A549 treated with CpdA at 1 μM for 4 hours (cell line): ENCODE data around the gene GNPTAB. TPM values are rescaled to one million over a fixed set of nuclear protein-coding genes. Genes with fewer than 3 reads are reported as not detected.

Experiments used
- total RNA-seq: library from RNA; stranded (reverse); fragments of 200-300 nt; extraction: Qiagen RNA extraction; gene quantifications from 5 replicates; pipeline ENCODE4 v1.2.3, GENCODE V29; 2022; ENCODE audit warnings: low read depth

The GNPTAB gene
- 11.3 to 16.2 TPM (median 14.7 TPM) in 5 replicates for total RNA-seq

DNA sequence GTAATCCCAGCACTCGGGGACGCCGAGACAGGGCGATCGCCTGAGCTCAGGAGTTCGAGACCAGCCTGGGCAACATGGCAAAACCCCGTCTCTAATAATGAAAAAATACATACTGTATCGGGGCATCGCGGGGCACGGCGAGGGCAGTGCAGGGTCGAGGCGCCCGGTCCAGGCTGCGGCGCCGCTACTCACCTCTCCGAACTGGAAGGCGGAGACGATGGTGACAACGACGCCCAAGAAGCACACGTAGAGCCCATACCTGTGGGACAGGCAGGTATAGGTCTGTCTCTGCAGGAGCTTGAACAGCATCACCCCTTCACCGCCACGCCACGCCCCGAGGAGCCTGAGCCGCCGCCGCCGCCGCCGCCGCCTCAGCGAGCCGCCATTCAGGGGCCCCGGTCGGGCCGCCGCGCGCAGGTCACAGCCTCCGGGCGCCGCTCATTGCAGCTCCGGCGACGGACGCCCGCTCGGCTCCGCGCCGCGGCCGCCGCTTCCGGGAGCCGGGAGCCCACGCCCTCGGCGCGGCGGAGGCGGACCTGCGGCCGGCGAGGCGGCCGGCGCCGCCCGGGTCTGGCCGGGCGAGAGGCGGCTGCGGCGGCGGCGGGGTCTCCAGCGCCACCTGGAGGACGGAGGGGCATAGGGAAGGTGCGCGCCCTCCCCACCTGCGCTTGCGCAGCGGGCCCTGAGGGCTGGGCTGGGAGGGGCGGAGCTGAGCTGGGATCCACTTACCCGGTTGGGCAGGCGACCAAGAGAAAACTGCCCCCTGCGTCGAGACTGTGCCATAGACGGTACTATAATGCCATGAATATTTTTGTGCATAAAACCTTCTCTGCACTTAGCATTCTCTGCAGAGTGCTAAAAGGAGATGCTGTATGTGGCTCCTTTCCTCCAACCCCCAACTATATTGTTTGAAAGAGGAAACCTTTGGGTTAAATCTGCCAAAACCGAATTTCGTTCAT is at the start of gene GNPTAB:
GNPTAB (minus strand) TSS at position 593 of the 959 bp plus-strand sequence; CDS start at position 309, 284 bp downstream.

GRCh38 chr12:101876861-101877805 is 46.4 kb upstream of the GNPTAB start, which contains the start of gene DRAM1:
TSS of gene DRAM1 (plus strand) at chr12:101877580. CDS start at chr12:101877790, 210 bp downstream.

DNA sequence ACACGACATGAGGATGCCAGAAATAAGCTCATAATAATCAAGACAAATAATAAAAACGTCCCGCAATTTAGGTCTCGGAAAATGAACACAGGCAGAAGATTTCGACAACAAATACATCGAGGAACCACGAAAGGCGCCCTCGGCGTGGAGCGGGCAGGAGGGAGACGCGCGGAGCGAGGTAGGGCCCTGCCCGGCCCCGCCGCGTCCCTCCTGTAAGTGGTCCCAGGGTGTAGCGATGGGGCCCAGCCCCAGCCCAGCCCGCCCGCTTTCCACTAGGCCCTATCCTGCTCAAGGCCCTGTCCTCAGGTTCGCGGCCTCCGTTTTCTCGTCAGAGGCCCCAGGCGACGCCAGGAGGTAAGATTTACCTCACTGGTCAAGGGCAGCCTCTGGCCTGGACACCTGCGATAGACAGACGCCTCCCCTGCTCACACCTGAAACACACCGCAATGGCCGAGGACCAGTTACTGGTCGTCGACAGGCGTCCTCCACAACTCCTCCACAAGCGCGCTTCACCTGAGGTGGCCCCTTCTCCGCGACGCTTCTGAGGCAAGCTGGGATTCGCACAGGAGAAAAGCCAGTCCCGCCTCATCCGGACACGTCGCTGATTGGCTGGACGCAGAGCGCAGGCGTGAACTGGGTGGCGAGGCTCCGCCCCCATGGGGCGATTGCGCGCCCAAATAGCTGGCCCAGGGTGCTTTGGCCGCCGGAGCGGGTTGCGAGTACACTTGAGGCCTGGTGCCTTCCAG is 91.7 kb downstream of the GNPTAB start, which contains the start of gene SYCP3:
SYCP3 (minus strand) TSS at position 543 of the 746 bp plus-strand sequence. CDS start 1,527 bp downstream, outside the sequence.

DNA sequence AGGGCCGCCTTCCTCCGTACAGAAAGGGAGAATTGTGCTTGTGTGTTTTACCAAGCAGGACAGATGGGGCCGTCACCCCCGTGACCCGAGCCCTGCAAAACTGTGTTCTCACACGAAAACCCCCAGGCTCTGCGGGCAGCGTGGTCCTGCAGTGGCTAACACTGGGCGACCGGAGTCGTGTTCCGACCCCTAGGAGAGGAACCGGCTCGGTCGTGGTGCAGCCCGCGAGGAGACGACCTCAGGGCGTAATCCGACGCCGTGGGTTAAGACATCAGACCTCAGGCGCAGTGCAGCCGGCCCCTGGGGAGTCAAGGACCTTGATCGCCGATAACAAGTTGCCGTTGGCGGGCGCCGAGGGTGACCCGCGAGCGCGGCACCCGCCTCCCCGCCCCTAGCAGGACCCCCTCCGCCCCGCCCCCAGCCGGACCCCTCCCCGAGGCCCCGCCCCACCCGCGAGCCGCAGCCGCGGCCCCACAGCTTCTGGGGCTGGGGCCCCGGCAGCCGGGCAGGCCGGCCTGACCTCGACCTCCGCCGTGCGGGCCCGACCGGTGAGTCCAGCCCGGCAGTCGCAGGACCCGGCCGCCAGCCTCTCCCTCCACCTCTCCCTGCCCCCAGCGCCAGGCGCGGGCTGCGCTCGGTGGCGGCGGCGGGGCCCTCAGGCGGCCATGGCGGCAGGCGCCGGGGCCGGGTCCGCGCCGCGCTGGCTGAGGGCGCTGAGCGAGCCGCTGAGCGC is 133.4 kb downstream of the GNPTAB start, which contains the start of gene CHPT1:
CHPT1 (plus strand) TSS at position 444 of the 733 bp plus-strand sequence; CDS start at position 666, 222 bp downstream.

Other genes with a start within 250 kb of the GNPTAB start
- gene MYBPC1, start 236.0 kb downstream of the GNPTAB start, total RNA-seq: not detected in 5 replicates
- gene CHPT1, start 133.3 kb downstream of the GNPTAB start, total RNA-seq: 45.7 to 67.1 TPM (median 62.4 TPM) in 5 replicates
- gene SYCP3, start 91.5 kb downstream of the GNPTAB start, total RNA-seq: 0.10 to 0.35 TPM (median 0.18 TPM) in 3 of 5 replicates, not detected in the others
- 23.8 to 29.4 TPM (median 28.9 TPM) in 5 replicates for gene DRAM1, start 46.6 kb upstream of the GNPTAB start, total RNA-seq
- 29.3 to 36.8 TPM (median 32.6 TPM) in 5 replicates for gene WASHC3, start 231.0 kb upstream of the GNPTAB start, total RNA-seq